Right atrium auricular region (tissue), 2 donors: ENCODE data around the gene VPS33B. TPM values are rescaled to one million over a fixed set of nuclear protein-coding genes. Genes with fewer than 3 reads are reported as not detected.
A peak's percentile ranks its signal among the peaks of the same experiment; 100 is the strongest.
"Not testable (repeated sequence)": the region's sequence is repeated elsewhere in the genome, so short reads cannot be mapped to it uniquely, and the experiment has no call there.

ENCODE experiments used
- DNase-seq: peaks from one replicate; pipeline ENCODE4 v3.0.0-alpha.2; 2019; ENCODE audit warnings: low spot score
- H3K27ac ChIP-seq, 2 donors: fragments of 200-600 bp; sonication (generic); 1 replicate in 1 of 2; 2 replicates in 1 of 2; pipeline ENCODE4 v1.5.1; 2016 to 2019
- H3K27me3 ChIP-seq, 2 donors: fragments of 200-600 bp; sonication (generic); one replicate each; pipeline versions ENCODE4 v1.5.1 to v1.6.0; 2017 to 2019
- H3K36me3 ChIP-seq: fragments of 200-600 bp; sonication (generic); one replicate; pipeline ENCODE4 v1.5.1; 2016
- H3K4me1 ChIP-seq, 2 donors: fragments of 200-600 bp; sonication (generic); one replicate each; pipeline versions ENCODE4 v1.5.1 to v1.6.0; 2017 to 2019
- H3K4me3 ChIP-seq, 2 donors: fragments of 200-600 bp; sonication (generic); 1 replicate in 1 of 2; 2 replicates in 1 of 2; pipeline ENCODE4 v1.5.1; 2017 to 2019; ENCODE audit warnings: mild to moderate bottlenecking in 1 of 2, moderate library complexity in 1 of 2
- H3K9me3 ChIP-seq, 2 donors: fragments of 200-600 bp; sonication (generic); one replicate each; pipeline ENCODE4 v1.5.1; 2019
- total RNA-seq, 2 donors: library from RNA; depleted of rRNA; stranded (reverse); fragments of >200 nt; gene quantifications; one replicate each; pipeline ENCODE4 v1.1.0, GENCODE V29; 2016
- TF ChIP-seq, protein P1 (sequence below), 2 donors: fragments of 200-600 bp; sonication (generic); IDR thresholded peaks; one replicate each; pipeline ENCODE4 v1.5.1; 2019; ENCODE audit warnings: antibody characterized with exemption in 2 of 2

The VPS33B gene
- total RNA-seq, 2 donors from 2014 or later = 5.8 to 6.1 TPM

DNA sequence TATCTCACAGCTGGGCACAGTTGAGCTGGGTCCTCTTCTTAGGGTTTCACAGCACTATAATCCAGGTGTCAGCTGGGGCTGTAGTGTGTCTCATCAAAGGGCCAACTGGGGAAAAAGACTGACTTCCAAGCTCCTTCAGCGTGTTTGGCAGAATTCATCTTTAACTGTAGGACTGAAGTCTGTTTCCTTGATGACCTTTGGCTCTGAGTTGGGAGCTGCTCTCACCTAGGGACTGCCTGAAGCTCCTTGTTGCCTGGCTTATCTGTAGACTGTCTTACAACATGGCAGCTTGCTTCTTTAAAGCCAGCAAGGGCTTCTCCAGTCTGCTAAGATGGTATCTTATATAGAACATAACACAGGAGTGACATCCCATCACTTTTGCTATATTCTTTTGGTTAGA lies 5.3 kb upstream of the VPS33B start:
- Histone ChIP-seq H3K36me3 (no peaks in the 10 kb centered on the region), H3K4me3 (no peak overlapping the region), H3K27me3 (no peaks in the 10 kb centered on the region), H3K4me1 (peaks cover 0 to 5% of the 10 kb centered on the region in 2 donors), H3K9me3 (no peaks in the 10 kb centered on the region), H3K27ac (no peak overlapping the region)
- TF ChIP-seq, protein P1, sequence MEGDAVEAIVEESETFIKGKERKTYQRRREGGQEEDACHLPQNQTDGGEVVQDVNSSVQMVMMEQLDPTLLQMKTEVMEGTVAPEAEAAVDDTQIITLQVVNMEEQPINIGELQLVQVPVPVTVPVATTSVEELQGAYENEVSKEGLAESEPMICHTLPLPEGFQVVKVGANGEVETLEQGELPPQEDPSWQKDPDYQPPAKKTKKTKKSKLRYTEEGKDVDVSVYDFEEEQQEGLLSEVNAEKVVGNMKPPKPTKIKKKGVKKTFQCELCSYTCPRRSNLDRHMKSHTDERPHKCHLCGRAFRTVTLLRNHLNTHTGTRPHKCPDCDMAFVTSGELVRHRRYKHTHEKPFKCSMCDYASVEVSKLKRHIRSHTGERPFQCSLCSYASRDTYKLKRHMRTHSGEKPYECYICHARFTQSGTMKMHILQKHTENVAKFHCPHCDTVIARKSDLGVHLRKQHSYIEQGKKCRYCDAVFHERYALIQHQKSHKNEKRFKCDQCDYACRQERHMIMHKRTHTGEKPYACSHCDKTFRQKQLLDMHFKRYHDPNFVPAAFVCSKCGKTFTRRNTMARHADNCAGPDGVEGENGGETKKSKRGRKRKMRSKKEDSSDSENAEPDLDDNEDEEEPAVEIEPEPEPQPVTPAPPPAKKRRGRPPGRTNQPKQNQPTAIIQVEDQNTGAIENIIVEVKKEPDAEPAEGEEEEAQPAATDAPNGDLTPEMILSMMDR (IDR thresholded peaks at IDR 0.05) = no peak
- DNase-seq = no peak

DNA sequence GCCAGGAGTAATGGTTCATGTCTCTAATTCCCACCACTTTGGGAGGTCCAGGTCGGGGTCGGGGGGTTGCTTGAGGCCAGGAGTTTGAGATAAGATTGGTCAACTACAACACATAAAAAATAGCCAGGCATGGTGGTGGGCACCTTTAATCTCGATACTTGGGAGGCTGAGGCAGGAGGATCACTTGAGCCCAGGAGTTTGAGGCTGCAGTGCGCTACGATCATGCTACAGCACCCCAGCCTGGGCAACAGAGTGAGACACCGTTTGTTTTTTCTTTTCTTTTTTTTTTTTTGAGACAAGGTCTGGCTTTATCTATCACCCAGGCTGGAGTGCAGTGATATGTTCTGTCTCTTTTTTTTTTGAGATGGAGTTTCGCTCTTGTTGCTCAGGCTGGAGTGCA lies 1.3 kb upstream of the VPS33B start:
- Histone ChIP-seq H3K4me1 (peaks cover 0 to 13% of the 10 kb centered on the region in 2 donors), H3K9me3 (no peaks in the 10 kb centered on the region), H3K36me3 (no peaks in the 10 kb centered on the region), H3K27me3 (no peaks in the 10 kb centered on the region), H3K4me3 (no peak overlapping the region), H3K27ac (no peak overlapping the region)
- TF ChIP-seq, protein P1 (IDR thresholded peaks at IDR 0.05) = no peak
- no peak for DNase-seq

DNA sequence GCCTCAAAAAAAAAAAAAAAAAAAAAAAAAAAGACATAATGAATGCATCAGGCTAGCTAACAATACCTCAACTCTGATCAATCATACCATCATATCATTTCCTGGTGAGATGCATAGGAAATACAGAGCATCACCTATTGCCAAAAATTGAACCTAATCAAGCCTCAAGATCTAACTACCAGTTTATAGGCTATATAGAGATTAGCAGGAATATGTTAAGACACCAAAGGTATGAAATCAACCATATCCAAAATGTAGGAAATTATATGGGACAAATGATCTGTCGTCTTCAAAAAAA lies 387 bp upstream of the VPS33B start:
- TF ChIP-seq, protein P1 (IDR thresholded peaks at IDR 0.05) = no peak
- H3K9me3 ChIP-seq = no peaks in the 10 kb centered on the region
- DNase-seq = no peak
- peaks cover 0 to 13% of the 10 kb centered on the region in 2 donors for H3K4me1 ChIP-seq
- peak overlapping the region; percentile 52 to 71 for H3K27ac ChIP-seq
- no peaks in the 10 kb centered on the region for H3K36me3 ChIP-seq
- no peaks in the 10 kb centered on the region for H3K27me3 ChIP-seq
- H3K4me3 ChIP-seq = peak overlapping the region; percentile 75 to 97

DNA sequence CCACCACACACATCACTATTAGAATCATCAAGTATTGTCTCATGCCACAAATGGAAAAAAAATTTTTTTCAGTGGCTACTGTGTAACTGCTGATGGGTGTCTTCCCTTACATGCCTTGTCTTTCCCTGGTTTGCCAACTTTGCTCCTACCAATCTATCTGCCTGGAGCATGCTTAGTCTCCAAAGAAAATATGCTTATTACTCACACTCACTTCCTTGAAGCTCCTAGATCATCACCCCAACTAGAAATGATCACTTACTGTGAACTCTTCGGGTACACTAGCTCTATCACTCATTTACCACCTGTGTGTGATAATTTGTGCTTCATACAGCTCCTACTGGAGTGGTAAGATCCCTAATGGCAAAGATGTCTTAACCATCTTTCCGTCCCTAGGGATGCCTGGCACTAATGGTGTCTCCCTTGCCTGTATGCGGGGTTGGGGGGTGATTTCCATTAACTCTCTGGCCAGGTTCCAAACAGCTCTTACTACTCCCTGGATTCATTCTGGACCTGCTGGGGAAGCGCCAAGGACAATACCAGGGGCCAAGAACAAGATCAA lies 799 bp downstream of the VPS33B start:
- Histone ChIP-seq H3K36me3 (peaks cover 4% of the 10 kb centered on the region), H3K4me3 (peak overlapping the region; percentile 75 to 97), H3K27ac (peak overlapping the region; percentile 52 to 71), H3K9me3 (no peaks in the 10 kb centered on the region), H3K4me1 (peaks cover 0 to 13% of the 10 kb centered on the region in 2 donors), H3K27me3 (no peaks in the 10 kb centered on the region)
- no peak for DNase-seq
- TF ChIP-seq, protein P1 (IDR thresholded peaks at IDR 0.05) = no peak

DNA sequence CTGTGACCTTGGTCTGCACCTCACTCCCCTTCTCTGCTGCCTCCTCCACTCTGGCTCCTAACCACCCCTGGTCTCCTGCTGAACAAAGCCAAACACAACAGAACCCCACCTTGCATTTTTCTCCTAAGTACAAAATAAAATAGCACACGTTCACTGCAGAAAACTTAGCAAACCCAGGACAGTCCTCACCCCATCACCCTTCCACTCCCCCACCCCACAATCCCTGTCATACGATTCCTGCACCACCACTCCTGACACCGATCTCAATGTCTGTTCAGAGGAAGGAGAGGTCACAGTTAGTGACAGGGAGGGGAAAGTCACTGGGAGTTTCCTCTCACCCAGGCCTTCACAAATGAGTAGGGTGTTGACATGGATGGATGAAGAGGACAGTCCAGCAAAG lies 4.2 kb downstream of the VPS33B start:
- no peaks in the 10 kb centered on the region for H3K9me3 ChIP-seq
- H3K27me3 ChIP-seq = no peaks in the 10 kb centered on the region
- TF ChIP-seq, protein P1 (IDR thresholded peaks at IDR 0.05) = no peak
- peaks cover 0 to 13% of the 10 kb centered on the region in 2 donors for H3K4me1 ChIP-seq
- no peak overlapping the region for H3K27ac ChIP-seq
- H3K36me3 ChIP-seq = peaks cover 19% of the 10 kb centered on the region
- DNase-seq = no peak
- no peak overlapping the region for H3K4me3 ChIP-seq

DNA sequence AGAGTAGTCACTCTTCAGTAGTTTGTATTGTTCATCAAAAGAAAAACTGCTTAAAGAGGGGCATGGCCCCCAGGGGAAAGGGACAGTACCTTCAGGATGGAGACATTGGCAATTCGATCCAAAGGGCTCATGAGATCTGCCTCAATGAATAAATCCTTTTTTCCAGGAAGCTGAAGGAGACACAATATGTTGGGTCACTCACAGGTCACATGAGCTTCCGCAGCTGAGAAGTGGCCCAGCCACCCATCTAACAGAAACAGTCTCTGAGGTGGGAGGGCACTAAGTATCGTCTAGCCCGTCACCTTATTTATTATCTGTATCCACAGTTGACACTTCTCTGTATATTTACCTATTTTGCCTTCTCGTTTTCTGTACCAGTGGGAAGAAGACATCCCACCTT lies 4.7 kb downstream of the VPS33B start:
- peaks cover 23% of the 10 kb centered on the region for H3K36me3 ChIP-seq
- peaks cover 0 to 8% of the 10 kb centered on the region in 2 donors for H3K4me1 ChIP-seq
- no peak overlapping the region for H3K27ac ChIP-seq
- no peak overlapping the region for H3K4me3 ChIP-seq
- no peak for DNase-seq
- no peaks in the 10 kb centered on the region for H3K27me3 ChIP-seq
- TF ChIP-seq, protein P1 (IDR thresholded peaks at IDR 0.05) = no peak
- no peaks in the 10 kb centered on the region for H3K9me3 ChIP-seq

DNA sequence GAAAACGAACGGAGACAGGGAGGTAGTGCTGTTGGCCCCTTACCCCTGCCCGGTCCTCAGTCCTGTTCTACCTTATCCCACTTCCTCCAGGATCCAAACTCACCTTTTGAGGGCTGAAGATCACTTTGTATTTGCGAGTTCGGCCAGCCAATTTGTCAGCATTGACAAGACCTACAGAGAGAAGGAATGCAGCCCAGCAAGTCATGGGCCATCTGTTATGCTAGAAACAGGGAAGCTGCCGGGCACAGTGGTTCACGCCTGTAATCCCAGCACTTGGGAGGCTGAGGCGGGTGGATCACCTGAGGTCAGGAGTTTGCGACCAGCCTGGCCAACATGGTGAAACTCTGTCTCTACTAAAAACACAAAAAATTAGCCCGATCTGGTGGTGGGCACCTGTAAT lies 8.7 kb downstream of the VPS33B start:
- not testable (repeated sequence) for H3K9me3 ChIP-seq, H3K4me1 ChIP-seq, DNase-seq, H3K27ac ChIP-seq, H3K4me3 ChIP-seq, H3K27me3 ChIP-seq
- peaks cover 50% of the 10 kb centered on the region for H3K36me3 ChIP-seq
